AG09319 (cell line): ENCODE measurements around the gene CRIP1.

Experiments used
- DNase-seq: peaks from one replicate; pipeline ENCODE4 v3.0.0-alpha.2; 2010; ENCODE audit warnings: low read depth; ENCODE audit errors: extremely low read depth
- TF ChIP-seq, protein P1 (sequence below): IDR thresholded peaks from 2 replicates; pipeline ENCODE4 v1.5.1; 2011; ENCODE audit warnings: low read depth, mild to moderate bottlenecking, inconsistent platforms, low read length, moderate library complexity

CRIP1 gene

DNA sequence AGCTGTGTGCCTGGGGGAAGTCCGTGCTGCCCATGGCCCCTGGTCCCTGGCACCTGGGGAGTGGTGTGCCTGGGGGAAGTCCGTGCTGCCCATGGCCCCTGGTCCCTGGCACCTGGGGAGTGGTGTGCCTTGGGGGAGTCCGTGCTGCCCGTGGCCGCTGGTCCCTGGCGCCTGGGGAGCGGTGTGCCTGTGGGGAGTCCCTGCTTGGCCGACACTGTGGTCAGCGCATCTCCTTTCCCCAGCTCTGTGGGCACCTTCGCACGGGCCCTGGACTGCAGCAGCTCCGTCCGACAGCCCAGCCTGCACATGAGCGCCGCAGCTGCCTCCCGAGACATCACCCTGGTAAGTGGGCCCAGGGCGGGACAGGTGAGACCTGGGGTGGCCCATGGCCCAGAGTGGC is 26.6 kb upstream of the CRIP1 start:
- no peak for DNase-seq

DNA sequence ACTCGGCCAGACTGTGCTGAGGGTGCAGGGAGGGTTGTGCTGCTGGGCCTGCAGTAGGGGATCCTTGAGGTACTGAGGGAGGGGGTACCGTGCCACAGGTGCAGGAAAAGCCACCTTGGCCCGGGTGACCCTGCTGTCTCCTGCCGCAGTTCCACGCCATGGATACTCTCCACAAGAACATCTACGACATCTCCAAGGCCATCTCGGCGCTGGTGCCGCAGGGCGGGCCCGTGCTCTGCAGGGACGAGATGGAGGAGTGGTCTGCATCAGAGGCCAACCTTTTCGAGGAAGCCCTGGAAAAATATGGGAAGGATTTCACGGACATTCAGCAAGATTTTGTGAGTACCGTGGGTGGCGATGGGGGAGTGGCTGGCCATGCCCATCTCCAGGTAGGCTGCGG is 26.1 kb upstream of the CRIP1 start:
- TF ChIP-seq, protein P1, sequence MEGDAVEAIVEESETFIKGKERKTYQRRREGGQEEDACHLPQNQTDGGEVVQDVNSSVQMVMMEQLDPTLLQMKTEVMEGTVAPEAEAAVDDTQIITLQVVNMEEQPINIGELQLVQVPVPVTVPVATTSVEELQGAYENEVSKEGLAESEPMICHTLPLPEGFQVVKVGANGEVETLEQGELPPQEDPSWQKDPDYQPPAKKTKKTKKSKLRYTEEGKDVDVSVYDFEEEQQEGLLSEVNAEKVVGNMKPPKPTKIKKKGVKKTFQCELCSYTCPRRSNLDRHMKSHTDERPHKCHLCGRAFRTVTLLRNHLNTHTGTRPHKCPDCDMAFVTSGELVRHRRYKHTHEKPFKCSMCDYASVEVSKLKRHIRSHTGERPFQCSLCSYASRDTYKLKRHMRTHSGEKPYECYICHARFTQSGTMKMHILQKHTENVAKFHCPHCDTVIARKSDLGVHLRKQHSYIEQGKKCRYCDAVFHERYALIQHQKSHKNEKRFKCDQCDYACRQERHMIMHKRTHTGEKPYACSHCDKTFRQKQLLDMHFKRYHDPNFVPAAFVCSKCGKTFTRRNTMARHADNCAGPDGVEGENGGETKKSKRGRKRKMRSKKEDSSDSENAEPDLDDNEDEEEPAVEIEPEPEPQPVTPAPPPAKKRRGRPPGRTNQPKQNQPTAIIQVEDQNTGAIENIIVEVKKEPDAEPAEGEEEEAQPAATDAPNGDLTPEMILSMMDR: no peak
- no peak for DNase-seq

More for the DNA sequence above, 26.6 kb upstream of the CRIP1 start:
- TF ChIP-seq, protein P1: no peak

DNA sequence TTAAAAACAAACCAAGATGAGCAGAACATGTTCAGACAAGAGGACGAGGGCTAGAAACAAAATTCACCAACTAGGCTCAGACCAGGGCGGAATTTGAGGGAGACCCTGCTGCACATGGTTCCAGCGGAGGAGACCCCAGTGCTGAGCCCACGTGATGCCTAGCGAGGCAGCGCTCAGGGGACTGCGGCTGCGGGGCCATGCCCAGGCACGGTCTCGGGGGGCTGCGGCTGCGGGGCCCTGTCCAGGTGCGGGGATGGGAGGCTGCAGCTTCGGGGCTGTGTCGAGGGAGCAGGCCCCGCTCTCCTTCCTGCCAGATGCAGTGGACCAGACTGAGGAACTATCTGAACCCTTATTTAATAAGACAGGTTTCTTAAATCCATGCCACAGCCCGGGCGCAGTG is 24.8 kb upstream of the CRIP1 start:
- DNase-seq: no peak
- TF ChIP-seq, protein P1: no peak

- TF ChIP-seq, protein P1: no peak
Measured at GRCh38 chr14:105464501-105464900, 22.2 kb upstream of the CRIP1 start.

GRCh38 chr14:105465209-105466031 is 21.3 kb upstream of the CRIP1 start:
- DNase-seq: no peak
- TF ChIP-seq, protein P1: no peak

More at GRCh38 chr14:105464501-105464900, 22.2 kb upstream of the CRIP1 start:
- no peak for DNase-seq

- no peak for DNase-seq
- TF ChIP-seq, protein P1: no peak
Measured at GRCh38 chr14:105466531-105467248, 20.0 kb upstream of the CRIP1 start.
